ENCODE results near the gene SLC28A1.

The SLC28A1 gene

DNA sequence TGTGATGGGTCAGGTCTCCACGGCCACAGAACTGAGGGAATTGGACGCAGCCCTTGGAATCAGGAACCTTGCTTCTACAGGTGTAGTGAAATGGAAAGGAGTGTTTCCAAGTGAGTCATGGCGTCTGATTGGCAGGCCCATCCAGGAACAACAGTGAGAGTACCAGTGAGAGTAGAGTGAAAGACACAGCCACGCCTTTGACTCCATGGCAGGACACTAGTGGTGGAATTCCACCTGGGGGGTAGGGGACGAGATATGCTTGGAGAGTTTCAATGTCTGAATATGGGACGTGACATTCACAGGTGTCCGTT, 3.0 kb upstream of the SLC28A1 start:
- TF ChIP-seq, protein P1, sequence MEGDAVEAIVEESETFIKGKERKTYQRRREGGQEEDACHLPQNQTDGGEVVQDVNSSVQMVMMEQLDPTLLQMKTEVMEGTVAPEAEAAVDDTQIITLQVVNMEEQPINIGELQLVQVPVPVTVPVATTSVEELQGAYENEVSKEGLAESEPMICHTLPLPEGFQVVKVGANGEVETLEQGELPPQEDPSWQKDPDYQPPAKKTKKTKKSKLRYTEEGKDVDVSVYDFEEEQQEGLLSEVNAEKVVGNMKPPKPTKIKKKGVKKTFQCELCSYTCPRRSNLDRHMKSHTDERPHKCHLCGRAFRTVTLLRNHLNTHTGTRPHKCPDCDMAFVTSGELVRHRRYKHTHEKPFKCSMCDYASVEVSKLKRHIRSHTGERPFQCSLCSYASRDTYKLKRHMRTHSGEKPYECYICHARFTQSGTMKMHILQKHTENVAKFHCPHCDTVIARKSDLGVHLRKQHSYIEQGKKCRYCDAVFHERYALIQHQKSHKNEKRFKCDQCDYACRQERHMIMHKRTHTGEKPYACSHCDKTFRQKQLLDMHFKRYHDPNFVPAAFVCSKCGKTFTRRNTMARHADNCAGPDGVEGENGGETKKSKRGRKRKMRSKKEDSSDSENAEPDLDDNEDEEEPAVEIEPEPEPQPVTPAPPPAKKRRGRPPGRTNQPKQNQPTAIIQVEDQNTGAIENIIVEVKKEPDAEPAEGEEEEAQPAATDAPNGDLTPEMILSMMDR (IDR thresholded peaks at IDR 0.05; ENCODE audit: low read depth, low read length), result no peak
- H3K27me3 ChIP-seq (ENCODE audit: insufficient read depth, low read depth, severe bottlenecking), result no peaks in the 10 kb centered on the region
- no peak overlapping the region for H3K4me3 ChIP-seq (ENCODE audit: low read depth, low read length)
- H3K36me3 ChIP-seq, result no peaks in the 10 kb centered on the region
- DNase-seq, result no peak
- H3K9me3 ChIP-seq (ENCODE audit: severe bottlenecking), result no peaks in the 10 kb centered on the region
- no peak overlapping the region for H3K27ac ChIP-seq

GRCh38 chr15:84883466-84883865, 996 bp upstream of the SLC28A1 start:
- no peak overlapping the region for H3K4me3 ChIP-seq (ENCODE audit: low read depth, low read length)
- no peak for DNase-seq
- H3K36me3 ChIP-seq, result no peaks in the 10 kb centered on the region
- H3K27me3 ChIP-seq (ENCODE audit: insufficient read depth, low read depth, severe bottlenecking), result no peaks in the 10 kb centered on the region
- H3K27ac ChIP-seq, result no peak overlapping the region
- H3K9me3 ChIP-seq (ENCODE audit: severe bottlenecking), result no peaks in the 10 kb centered on the region
- TF ChIP-seq, protein P1 (IDR thresholded peaks at IDR 0.05; ENCODE audit: low read depth, low read length), result no peak

GRCh38 chr15:84885801-84886200, 1.3 kb downstream of the SLC28A1 start:
- Histone ChIP-seq H3K4me3 (ENCODE audit: low read depth, low read length) (no peak overlapping the region), H3K27ac (no peak overlapping the region), H3K27me3 (ENCODE audit: insufficient read depth, low read depth, severe bottlenecking) (no peaks in the 10 kb centered on the region), H3K9me3 (ENCODE audit: severe bottlenecking) (no peaks in the 10 kb centered on the region), H3K36me3 (no peaks in the 10 kb centered on the region)
- DNase-seq, result no peak
- TF ChIP-seq, protein P1 (IDR thresholded peaks at IDR 0.05; ENCODE audit: low read depth, low read length), result no peak

- TF ChIP-seq, protein P1 (IDR thresholded peaks at IDR 0.05; ENCODE audit: low read depth, low read length), result no peak
- Histone ChIP-seq H3K36me3 (no peaks in the 10 kb centered on the region), H3K27ac (no peak overlapping the region), H3K27me3 (ENCODE audit: insufficient read depth, low read depth, severe bottlenecking) (no peaks in the 10 kb centered on the region), H3K4me3 (ENCODE audit: low read depth, low read length) (no peak overlapping the region), H3K9me3 (ENCODE audit: severe bottlenecking) (no peaks in the 10 kb centered on the region)
- no peak for DNase-seq
Observed at GRCh38 chr15:84886211-84886983, 1.9 kb downstream of the SLC28A1 start.

DNA sequence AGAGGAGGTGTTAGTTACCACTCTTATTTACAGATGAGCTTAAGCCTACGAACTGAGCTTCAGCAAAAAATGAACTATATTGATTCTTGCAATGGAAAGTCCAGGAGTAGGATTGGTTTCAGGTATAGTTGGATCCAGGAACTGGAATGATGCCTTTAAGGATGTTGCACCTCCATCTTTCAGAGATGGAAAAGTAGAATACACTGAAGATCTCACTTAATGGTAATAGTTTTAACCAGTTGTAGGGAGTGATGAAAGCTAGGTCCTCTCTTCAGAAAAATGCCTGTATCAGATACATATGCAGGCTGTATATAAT, 2.5 kb downstream of the SLC28A1 start:
- Histone ChIP-seq H3K27me3 (ENCODE audit: insufficient read depth, low read depth, severe bottlenecking) (no peaks in the 10 kb centered on the region), H3K36me3 (no peaks in the 10 kb centered on the region), H3K27ac (no peak overlapping the region), H3K9me3 (ENCODE audit: severe bottlenecking) (no peaks in the 10 kb centered on the region), H3K4me3 (ENCODE audit: low read depth, low read length) (no peak overlapping the region)
- no peak for DNase-seq
- TF ChIP-seq, protein P1 (IDR thresholded peaks at IDR 0.05; ENCODE audit: low read depth, low read length), result no peak

- no peak for DNase-seq
- Histone ChIP-seq H3K4me3 (ENCODE audit: low read depth, low read length) (no peak overlapping the region), H3K9me3 (ENCODE audit: severe bottlenecking) (no peaks in the 10 kb centered on the region), H3K36me3 (no peaks in the 10 kb centered on the region), H3K27ac (no peak overlapping the region), H3K27me3 (ENCODE audit: insufficient read depth, low read depth, severe bottlenecking) (no peaks in the 10 kb centered on the region)
- TF ChIP-seq, protein P1 (IDR thresholded peaks at IDR 0.05; ENCODE audit: low read depth, low read length), result no peak
Observed at GRCh38 chr15:84887938-84888337, 3.5 kb downstream of the SLC28A1 start.
